Sigmoid colon (tissue), 7 donors: ENCODE data around the gene PAGR1. TPM values are rescaled to one million over a fixed set of nuclear protein-coding genes. Genes with fewer than 3 reads are reported as not detected.

Source experiments
- DNase-seq: peaks from one replicate; pipeline ENCODE4 v3.0.0-alpha.2; 2019
- H3K27ac ChIP-seq, 4 donors: fragments of 200-600 bp; sonication (generic); one replicate each; pipeline ENCODE4 v1.5.1; 2016 to 2019; ENCODE audit warnings: mild to moderate bottlenecking in 1 of 4
- H3K27me3 ChIP-seq, 3 donors: fragments of 200-600 bp; sonication (generic); one replicate each; pipeline ENCODE4 v1.5.1; 2019; ENCODE audit warnings: mild to moderate bottlenecking in 1 of 3
- H3K36me3 ChIP-seq, 4 donors: fragments of 200-600 bp; sonication (generic); one replicate each; pipeline ENCODE4 v1.5.1; 2016 to 2019
- H3K4me1 ChIP-seq, 4 donors: fragments of 200-600 bp; sonication (generic); one replicate each; pipeline ENCODE4 v1.5.1; 2017 to 2019
- H3K4me3 ChIP-seq, 4 donors: fragments of 200-600 bp; sonication (generic); one replicate each; pipeline ENCODE4 v1.5.1; 2017 to 2019; ENCODE audit warnings: mild to moderate bottlenecking in 2 of 4, moderate library complexity in 1 of 4
- H3K9me3 ChIP-seq, 4 donors: fragments of 200-600 bp in 3 of 4; sonication (generic) in 3 of 4; one replicate each; pipeline versions ENCODE4 v1.5.1 to v1.6.1; 2013 to 2019
- EP300 ChIP-seq, 4 donors: sonication (generic); formaldehyde crosslinking; IDR thresholded peaks; one replicate each; pipeline ENCODE4 v1.6.1; 2017; ENCODE audit warnings: antibody characterized with exemption in 4 of 4
- POLR2A ChIP-seq, 2 donors: fragments of 450-650 bp; IDR thresholded peaks; one replicate each; pipeline ENCODE4 v1.6.1; 2016; ENCODE audit warnings: antibody characterized with exemption in 2 of 2, mild to moderate bottlenecking in 2 of 2, moderate library complexity in 2 of 2
- POLR2AphosphoS5 ChIP-seq, 4 donors: sonication (generic); formaldehyde crosslinking; IDR thresholded peaks; one replicate each; pipeline ENCODE4 v1.6.1; 2017; ENCODE audit warnings: antibody characterized with exemption in 4 of 4
- WGBS, 2 donors: extraction: QIAGEN DNeasy Blood & Tissue Kit; methylation state at CpG; one replicate each; pipeline ENCODE4 v1.1.7; 2013; 5-methylcytosine and 5-hydroxymethylcytosine counted together
- intact Hi-C: fragments of 100-400 bp; cut with DNase I; formaldehyde crosslinking; loops from one replicate; pipeline ENCODE4 v1.15.1; 2023
- polyA plus RNA-seq, 3 donors: library from polyadenylated mRNA; stranded (reverse); fragments of 200-250 nt; gene quantifications; one replicate each; pipeline ENCODE4 v1.2.3, GENCODE V29; 2013
- total RNA-seq, 4 donors: library from RNA; depleted of rRNA; stranded (reverse); fragments of >200 nt; gene quantifications; one replicate each; pipeline ENCODE4 v1.1.0, GENCODE V29; 2016
- TF ChIP-seq, protein P1 (sequence below), 4 experiments: fragments of 450-650 bp in 3 of 4; fragments of 200-600 bp in 1 of 4; IDR thresholded peaks; one replicate each; pipeline ENCODE4 v1.5.1; 2016 to 2019; ENCODE audit warnings: antibody characterized with exemption in 4 of 4, mild to moderate bottlenecking in 3 of 4, moderate library complexity in 2 of 4
- donor health status: healthy with polysubstance abuse.
- donor health status: Bipolar disorder and iron deficiency.
- donor health status: healthy.

The PAGR1 gene
- total and polyA plus RNA-seq, 7 donors: 18.5 to 36.6 (median 25.9) TPM

GRCh38 chr16:29805232-29806098 is 10.5 kb upstream of the PAGR1 start:
- intact Hi-C loops: loop anchor here (1.0 kb wide), 1 partner anchor 15 kb away; the partner anchor contains the start of gene KIF22
- TF ChIP-seq POLR2A (IDR thresholded peaks at IDR 0.05): peak; percentile 92 to 97
- TF ChIP-seq POLR2AphosphoS5 (IDR thresholded peaks at IDR 0.05): peak; percentile 95 to 99 (median 98)
- TF ChIP-seq, protein P1, sequence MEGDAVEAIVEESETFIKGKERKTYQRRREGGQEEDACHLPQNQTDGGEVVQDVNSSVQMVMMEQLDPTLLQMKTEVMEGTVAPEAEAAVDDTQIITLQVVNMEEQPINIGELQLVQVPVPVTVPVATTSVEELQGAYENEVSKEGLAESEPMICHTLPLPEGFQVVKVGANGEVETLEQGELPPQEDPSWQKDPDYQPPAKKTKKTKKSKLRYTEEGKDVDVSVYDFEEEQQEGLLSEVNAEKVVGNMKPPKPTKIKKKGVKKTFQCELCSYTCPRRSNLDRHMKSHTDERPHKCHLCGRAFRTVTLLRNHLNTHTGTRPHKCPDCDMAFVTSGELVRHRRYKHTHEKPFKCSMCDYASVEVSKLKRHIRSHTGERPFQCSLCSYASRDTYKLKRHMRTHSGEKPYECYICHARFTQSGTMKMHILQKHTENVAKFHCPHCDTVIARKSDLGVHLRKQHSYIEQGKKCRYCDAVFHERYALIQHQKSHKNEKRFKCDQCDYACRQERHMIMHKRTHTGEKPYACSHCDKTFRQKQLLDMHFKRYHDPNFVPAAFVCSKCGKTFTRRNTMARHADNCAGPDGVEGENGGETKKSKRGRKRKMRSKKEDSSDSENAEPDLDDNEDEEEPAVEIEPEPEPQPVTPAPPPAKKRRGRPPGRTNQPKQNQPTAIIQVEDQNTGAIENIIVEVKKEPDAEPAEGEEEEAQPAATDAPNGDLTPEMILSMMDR (IDR thresholded peaks at IDR 0.05): no peak
- TF ChIP-seq EP300 (IDR thresholded peaks at IDR 0.05): peak in 2 of 4 donors; percentile 48 to 71
- peaks cover 0 to 26% (median 8%) of the 10 kb centered on the region in 4 donors for H3K36me3 ChIP-seq
- peak overlapping the region; percentile 59 to 76 (median 66) for H3K4me3 ChIP-seq
- peak overlapping the region; percentile 91 to 99 (median 93) for H3K27ac ChIP-seq
- H3K27me3 ChIP-seq: no peaks in the 10 kb centered on the region
- DNase-seq: peak; percentile 99
- peaks cover 0 to 44% (median 42%) of the 10 kb centered on the region in 4 donors for H3K4me1 ChIP-seq
- H3K9me3 ChIP-seq: no peaks in the 10 kb centered on the region
- WGBS, 2 donors: 1% methylated on average over 98 to 103 of the region's 103 CpGs

DNA sequence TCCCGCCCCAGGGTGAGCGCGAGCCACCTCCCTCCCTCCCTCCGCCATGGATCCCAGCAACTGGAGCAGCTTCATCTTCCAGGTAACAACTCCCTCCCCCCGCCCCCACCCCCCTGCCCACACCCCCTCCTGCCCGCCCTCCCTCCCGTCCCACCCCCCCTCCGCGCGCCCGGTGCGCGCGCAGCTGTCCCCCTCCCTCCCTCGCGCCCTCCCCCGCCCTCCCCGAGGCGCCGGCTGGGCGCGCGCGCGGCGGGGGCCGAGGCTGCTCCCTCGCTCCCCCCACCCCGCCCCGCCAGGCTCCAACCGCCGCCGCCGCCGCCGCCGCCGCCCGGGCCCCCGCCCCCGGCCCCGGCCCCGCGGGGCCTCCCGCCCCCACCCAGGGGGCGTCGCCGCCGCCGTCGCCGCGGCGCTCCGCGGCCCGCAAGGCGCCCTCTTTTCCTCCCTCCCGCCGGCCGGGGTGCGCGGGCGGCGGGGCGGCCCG is 9.8 kb upstream of the PAGR1 start, which contains the start of gene MAZ:
Gene MAZ (plus strand): TSS at position 431 of the 481 bp plus-strand sequence. CDS start 173 bp downstream, outside the sequence.
- no peaks in the 10 kb centered on the region for H3K27me3 ChIP-seq
- peaks cover 0 to 22% (median 8%) of the 10 kb centered on the region in 4 donors for H3K36me3 ChIP-seq
- DNase-seq: no peak
- H3K9me3 ChIP-seq: no peaks in the 10 kb centered on the region
- 1 to 2% methylated on average over 52 to 64 of the region's 67 CpGs for WGBS, 2 donors
- peaks cover 0 to 50% (median 47%) of the 10 kb centered on the region in 4 donors for H3K4me1 ChIP-seq
- H3K27ac ChIP-seq: peak within 1 kb of the TSS; percentile 94 to 99 (median 95)
- no peak for TF ChIP-seq POLR2AphosphoS5 (IDR thresholded peaks at IDR 0.05)
- no peak for TF ChIP-seq POLR2A (IDR thresholded peaks at IDR 0.05)
- intact Hi-C loops: no loop called here
- peak within 1 kb of the TSS; percentile 66 to 76 (median 68) for H3K4me3 ChIP-seq

GRCh38 chr16:29806641-29807425 is 9.1 kb upstream of the PAGR1 start:
- Histone ChIP-seq H3K4me1 (peaks cover 0 to 56% (median 50%) of the 10 kb centered on the region in 4 donors), H3K27me3 (no peaks in the 10 kb centered on the region), H3K36me3 (peaks cover 0 to 22% (median 8%) of the 10 kb centered on the region in 4 donors), H3K27ac (peak overlapping the region; percentile 94 to 97 (median 95)), H3K4me3 (peak overlapping the region; percentile 59 to 70 (median 60)), H3K9me3 (no peaks in the 10 kb centered on the region)
- intact Hi-C loops: no loop called here
- no peak for TF ChIP-seq POLR2A (IDR thresholded peaks at IDR 0.05)
- no peak for TF ChIP-seq POLR2AphosphoS5 (IDR thresholded peaks at IDR 0.05)
- TF ChIP-seq EP300 (IDR thresholded peaks at IDR 0.05): no peak
- TF ChIP-seq, protein P1 (IDR thresholded peaks at IDR 0.05): no peak
- 1% methylated on average over 99 of the region's 99 CpGs for WGBS, 2 donors
- peak; percentile 84 for DNase-seq

DNA sequence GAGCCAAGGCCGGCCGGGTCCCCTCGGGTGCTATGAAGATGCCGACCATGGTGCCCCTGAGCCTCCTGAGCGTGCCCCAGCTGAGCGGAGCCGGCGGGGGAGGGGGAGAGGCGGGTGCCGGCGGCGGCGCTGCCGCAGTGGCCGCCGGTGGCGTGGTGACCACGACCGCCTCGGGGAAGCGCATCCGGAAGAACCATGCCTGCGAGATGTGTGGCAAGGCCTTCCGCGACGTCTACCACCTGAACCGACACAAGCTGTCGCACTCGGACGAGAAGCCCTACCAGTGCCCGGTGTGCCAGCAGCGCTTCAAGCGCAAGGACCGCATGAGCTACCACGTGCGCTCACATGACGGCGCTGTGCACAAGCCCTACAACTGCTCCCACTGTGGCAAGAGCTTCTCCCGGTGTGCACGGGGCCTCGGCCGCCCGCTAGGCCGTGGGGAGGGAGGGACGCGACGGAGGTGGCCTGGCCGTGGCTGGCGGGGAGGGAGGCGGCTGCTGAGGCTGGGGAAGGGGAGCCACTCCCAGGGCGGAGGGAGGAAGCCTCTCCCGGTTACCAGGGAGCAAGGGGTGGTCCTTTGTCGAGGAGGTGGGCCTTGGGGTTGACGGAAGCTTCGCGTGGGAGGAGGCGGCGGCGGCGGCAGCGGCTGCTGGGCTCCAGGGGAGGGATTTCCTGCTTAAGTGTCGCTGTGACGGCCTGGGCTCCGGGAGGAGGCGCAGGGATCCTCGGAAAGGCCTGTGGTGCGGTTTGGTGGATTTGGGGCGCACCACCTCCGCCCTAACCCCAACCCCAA is 8.3 kb upstream of the PAGR1 start:
- H3K36me3 ChIP-seq: peaks cover 0 to 22% (median 8%) of the 10 kb centered on the region in 4 donors
- 1% methylated on average over 69 of the region's 69 CpGs for WGBS, 2 donors
- peaks cover 0 to 63% (median 56%) of the 10 kb centered on the region in 4 donors for H3K4me1 ChIP-seq
- H3K4me3 ChIP-seq: peak overlapping the region; percentile 41 to 70 (median 60)
- no peaks in the 10 kb centered on the region for H3K27me3 ChIP-seq
- intact Hi-C loops: no loop called here
- H3K27ac ChIP-seq: peak overlapping the region; percentile 94 to 97 (median 95)
- DNase-seq: peak; percentile 96
- peak; percentile 76 to 80 (median 78) for TF ChIP-seq POLR2AphosphoS5 (IDR thresholded peaks at IDR 0.05)
- TF ChIP-seq, protein P1 (IDR thresholded peaks at IDR 0.05): peak; percentile 18 to 59 (median 36)
- TF ChIP-seq POLR2A (IDR thresholded peaks at IDR 0.05): peak; percentile 27 to 79
- no peak for TF ChIP-seq EP300 (IDR thresholded peaks at IDR 0.05)
- H3K9me3 ChIP-seq: no peaks in the 10 kb centered on the region
